ENCODE measurements around the gene AOPEP. TPM values are rescaled to one million over a fixed set of nuclear protein-coding genes. Genes with fewer than 3 reads are reported as not detected.

The AOPEP gene
- total and polyA plus RNA-seq, 12 donors = 110 to 250 (median 161) TPM

- intact Hi-C loops (cut with DNase I) = no loop called here
Observed at GRCh38 chr9:94721754-94722153, 4.7 kb upstream of the AOPEP start.

DNA sequence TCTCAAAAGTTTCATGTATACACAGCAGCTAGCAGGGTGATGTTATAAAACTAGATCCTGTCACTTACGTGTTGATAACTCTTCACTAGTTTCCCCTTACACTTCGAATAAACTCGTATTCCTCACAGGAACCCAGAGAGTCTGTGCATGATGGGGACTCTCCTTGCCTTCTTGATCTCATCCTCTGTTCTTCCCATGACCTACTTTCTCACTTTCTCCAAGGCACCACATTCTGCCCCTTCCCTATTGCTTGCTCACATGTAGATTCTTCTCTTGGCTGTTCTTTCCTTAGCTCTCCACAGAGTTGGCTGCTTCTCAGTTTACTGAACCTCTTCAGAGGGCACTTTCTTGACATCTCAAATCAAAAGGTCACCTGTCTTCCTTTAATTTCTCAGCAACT lies 1.2 kb upstream of the AOPEP start:
- H3K36me3 ChIP-seq = no peaks in the 10 kb centered on the region
- intact Hi-C loops (cut with DNase I) = no loop called here
- no peaks in the 10 kb centered on the region for H3K27me3 ChIP-seq
- H3K4me1 ChIP-seq = peaks cover 0 to 15% (median 8%) of the 10 kb centered on the region in 9 donors
- DNase-seq (no peak), ATAC-seq (no peak)
- H3K27ac ChIP-seq = no peak overlapping the region
- TF ChIP-seq CTCF (IDR thresholded peaks at IDR 0.05) = no peak
- H3K4me3 ChIP-seq = no peak overlapping the region
- H3K9me3 ChIP-seq = peaks cover 0 to 4% (median 0%) of the 10 kb centered on the region in 11 donors
- WGBS, 2 donors = 87% methylated on average over 3 of the region's 3 CpGs

More at GRCh38 chr9:94721754-94722153, 4.7 kb upstream of the AOPEP start:
- ATAC-seq (no peak), DNase-seq (no peak)
- Histone ChIP-seq H3K27me3 (no peaks in the 10 kb centered on the region), H3K4me3 (no peak overlapping the region), H3K27ac (no peak overlapping the region), H3K36me3 (no peaks in the 10 kb centered on the region), H3K4me1 (peaks cover 0 to 4% (median under 1%) of the 10 kb centered on the region in 9 donors), H3K9me3 (peaks cover 0 to 8% (median 0%) of the 10 kb centered on the region in 11 donors)
- 95 to 96% methylated on average over 2 of the region's 2 CpGs for WGBS, 2 donors
- no peak for TF ChIP-seq CTCF (IDR thresholded peaks at IDR 0.05)

GRCh38 chr9:94728719-94729118 lies 2.2 kb downstream of the AOPEP start:
- WGBS, 2 donors = 72 to 78% methylated on average over 6 of the region's 6 CpGs
- H3K4me3 ChIP-seq = no peak overlapping the region
- peaks cover 0 to 22% (median 10%) of the 10 kb centered on the region in 9 donors for H3K4me1 ChIP-seq
- H3K9me3 ChIP-seq = no peaks in the 10 kb centered on the region
- H3K27ac ChIP-seq = no peak overlapping the region
- TF ChIP-seq CTCF (IDR thresholded peaks at IDR 0.05) = no peak
- intact Hi-C loops (cut with DNase I) = no loop called here
- ATAC-seq = no peak
- no peaks in the 10 kb centered on the region for H3K36me3 ChIP-seq
- H3K27me3 ChIP-seq = no peaks in the 10 kb centered on the region
- no peak for DNase-seq

- Histone ChIP-seq H3K36me3 (no peaks in the 10 kb centered on the region), H3K4me3 (no peak overlapping the region), H3K27me3 (no peaks in the 10 kb centered on the region), H3K27ac (no peak overlapping the region), H3K9me3 (no peaks in the 10 kb centered on the region), H3K4me1 (peaks cover 3 to 26% (median 14%) of the 10 kb centered on the region in 9 donors)
- intact Hi-C loops (cut with DNase I) = no loop called here
- DNase-seq (no peak), ATAC-seq (no peak)
- TF ChIP-seq CTCF (IDR thresholded peaks at IDR 0.05) = no peak
- WGBS, 2 donors = 95 to 97% methylated on average over 3 of the region's 3 CpGs
Observed at GRCh38 chr9:94729199-94729598, 2.7 kb downstream of the AOPEP start.
